ENCODE measurements around the gene PCDHA7. TPM values are rescaled to one million over a fixed set of nuclear protein-coding genes. Genes with fewer than 3 reads are reported as not detected.
"Not testable (repeated sequence)": the region's sequence is repeated elsewhere in the genome, so short reads cannot be mapped to it uniquely, and the experiment has no call there.

The PCDHA7 gene
- total RNA-seq, 4 donors from 2014 or later = 0.17 to 1.0 (median 0.37) TPM

GRCh38 chr5:140869555-140869886 is 35.5 kb downstream of the PCDHA7 start:
- no peak for DNase-seq (ENCODE audit: extremely low spot score)
- H3K4me3 ChIP-seq = peak overlapping the region in 3 of 4 donors; percentile 28 to 32 (median 32)
- peaks cover 0 to 52% (median 2%) of the 10 kb centered on the region in 4 donors for H3K27me3 ChIP-seq
- TF ChIP-seq CTCF (IDR thresholded peaks at IDR 0.05) (no peak), EP300 (IDR thresholded peaks at IDR 0.05) (no peak), POLR2A (IDR thresholded peaks at IDR 0.05; ENCODE audit: low read depth) (no peak), POLR2AphosphoS5 (IDR thresholded peaks at IDR 0.05) (no peak)
- H3K9me3 ChIP-seq = peaks cover 0 to 45% (median 17%) of the 10 kb centered on the region in 4 donors
- H3K27ac ChIP-seq (replicated peaks in 1 of 4) = no peak overlapping the region
- H3K36me3 ChIP-seq = no peaks in the 10 kb centered on the region
- no peaks in the 10 kb centered on the region for H3K4me1 ChIP-seq
- 64% methylated on average over 5 of the region's 5 CpGs for WGBS
- intact Hi-C loops (cut with DNase I) = no loop called here

GRCh38 chr5:140870221-140871201 is 36.4 kb downstream of the PCDHA7 start:
- WGBS = 44% methylated on average over 19 of the region's 114 CpGs
- Histone ChIP-seq H3K27ac (replicated peaks in 1 of 4) (no peak overlapping the region), H3K4me3 (no peak overlapping the region), H3K9me3 (peaks cover 0 to 48% (median 17%) of the 10 kb centered on the region in 4 donors), H3K36me3 (no peaks in the 10 kb centered on the region), H3K27me3 (peaks cover 0 to 61% (median 4%) of the 10 kb centered on the region in 4 donors), H3K4me1 (no peaks in the 10 kb centered on the region)
- intact Hi-C loops (cut with DNase I) = no loop called here
- TF ChIP-seq EP300 (IDR thresholded peaks at IDR 0.05) = no peak
- TF ChIP-seq CTCF (IDR thresholded peaks at IDR 0.05) = no peak
- TF ChIP-seq POLR2AphosphoS5 (IDR thresholded peaks at IDR 0.05) = no peak
- no peak for TF ChIP-seq POLR2A (IDR thresholded peaks at IDR 0.05; ENCODE audit: low read depth)
- no peak for DNase-seq (ENCODE audit: extremely low spot score)

GRCh38 chr5:140875085-140876065 is 41.3 kb downstream of the PCDHA7 start, which contains the start of gene PCDHA12:
Gene PCDHA12, plus strand, starts transcription at chr5:140875308. Its CDS starts 165 bp downstream, at chr5:140875473.
- Histone ChIP-seq H3K4me3 (peak within 1 kb of the TSS in 3 of 4 donors; percentile 32 to 51 (median 38)), H3K4me1 (no peaks in the 10 kb centered on the region), H3K27ac (replicated peaks in 1 of 4) (peak within 1 kb of the TSS in 2 of 4 donors; percentile 2 to 20), H3K9me3 (peaks cover 0 to 47% (median 24%) of the 10 kb centered on the region in 4 donors), H3K27me3 (peaks cover 0 to 74% (median 7%) of the 10 kb centered on the region in 4 donors), H3K36me3 (no peaks in the 10 kb centered on the region)
- intact Hi-C loops (cut with DNase I) = no loop called here
- DNase-seq (ENCODE audit: extremely low spot score) = no peak
- 25% methylated on average over 33 of the region's 47 CpGs for WGBS
- TF ChIP-seq EP300 (IDR thresholded peaks at IDR 0.05) (no peak), CTCF (IDR thresholded peaks at IDR 0.05) (peak in 2 of 3 experiments; percentile 12 to 16), POLR2A (IDR thresholded peaks at IDR 0.05; ENCODE audit: low read depth) (no peak), POLR2AphosphoS5 (IDR thresholded peaks at IDR 0.05) (no peak)

- intact Hi-C loops (cut with DNase I); H3K4me3 ChIP-seq: not testable (repeated sequence)
- 48% methylated on average over 44 of the region's 80 CpGs for WGBS
Observed at GRCh38 chr5:140876541-140877261, 42.6 kb downstream of the PCDHA7 start.

More at GRCh38 chr5:140876541-140877261, 42.6 kb downstream of the PCDHA7 start:
- not testable (repeated sequence) for H3K4me1 ChIP-seq; H3K36me3 ChIP-seq; DNase-seq (ENCODE audit: extremely low spot score); H3K27ac ChIP-seq (replicated peaks in 1 of 4)
- Histone ChIP-seq H3K9me3 (peaks cover 0 to 34% (median 14%) of the 10 kb centered on the region in 4 donors), H3K27me3 (peaks cover 0 to 66% (median 5%) of the 10 kb centered on the region in 4 donors)

Data from esophagus muscularis mucosa (tissue), 4 donors.